ENCODE data around the gene COL4A5.

- TF ChIP-seq CTCF (IDR thresholded peaks at IDR 0.05; ENCODE audit: low read length) (no peak), EZH2 (IDR thresholded peaks at IDR 0.05; ENCODE audit: borderline replicate concordance, low read length) (no peak)
Measured at GRCh38 chrX:108484251-108484650, 44.6 kb downstream of the COL4A5 start.
